ENCODE data around the gene PRH2.

The PRH2 gene

GRCh38 chr12:10928746-10929286 lies at the start of gene PRH2:
TSS of gene PRH2 (plus strand) at chr12:10929236. CDS start at chr12:10929274, 38 bp downstream.
- DNase-seq = no peak

GRCh38 chr12:10884086-10884725 lies 44.8 kb upstream of the PRH2 start, which contains the start of gene PRH1:
TSS of gene PRH1 (minus strand) at chr12:10884255. CDS start at chr12:10884217, 38 bp downstream.
- no peak for DNase-seq

- DNase-seq = no peak
Measured at GRCh38 chr12:10889226-10889625, 39.8 kb upstream of the PRH2 start.

- DNase-seq = no peak
Measured at GRCh38 chr12:10891937-10892336, 37.1 kb upstream of the PRH2 start.

GRCh38 chr12:10896854-10897253 lies 32.2 kb upstream of the PRH2 start:
- DNase-seq = no peak

GRCh38 chr12:10900530-10900929 lies 28.5 kb upstream of the PRH2 start:
- DNase-seq = no peak

GRCh38 chr12:10900972-10901371 lies 28.1 kb upstream of the PRH2 start:
- DNase-seq = no peak

GRCh38 chr12:10901427-10901826 lies 27.6 kb upstream of the PRH2 start:
- no peak for DNase-seq

GRCh38 chr12:10904686-10905085 lies 24.4 kb upstream of the PRH2 start:
- DNase-seq = no peak

GRCh38 chr12:10909462-10909861 lies 19.6 kb upstream of the PRH2 start, which contains the start of gene TAS2R13:
TSS of gene TAS2R13 (minus strand) at chr12:10909562. CDS start at chr12:10909298, 264 bp downstream.
- DNase-seq = no peak

GRCh38 chr12:10910380-10910779 lies 18.7 kb upstream of the PRH2 start:
- no peak for DNase-seq

- no peak for DNase-seq
Measured at GRCh38 chr12:10919809-10920208, 9.2 kb upstream of the PRH2 start.

- no peak for DNase-seq
Measured at GRCh38 chr12:10926269-10926668, 2.8 kb upstream of the PRH2 start.

- DNase-seq = no peak
Measured at GRCh38 chr12:10936506-10936905, 7.5 kb downstream of the PRH2 start.

GRCh38 chr12:10939163-10939562 lies 10.1 kb downstream of the PRH2 start, which contains the start of gene TAS2R14:
TSS of gene TAS2R14 (minus strand) at chr12:10939263. CDS start at chr12:10939207, 56 bp downstream.
- no peak for DNase-seq

- no peak for DNase-seq
Measured at GRCh38 chr12:10940389-10940788, 11.4 kb downstream of the PRH2 start.

GRCh38 chr12:10941369-10941768 lies 12.3 kb downstream of the PRH2 start:
- DNase-seq = no peak

GRCh38 chr12:10941916-10942607 lies 13.0 kb downstream of the PRH2 start:
- no peak for DNase-seq

GRCh38 chr12:10943167-10943566 lies 14.1 kb downstream of the PRH2 start:
- DNase-seq = no peak

- DNase-seq = no peak
Measured at GRCh38 chr12:10952645-10953044, 23.6 kb downstream of the PRH2 start.

- DNase-seq = no peak
Measured at GRCh38 chr12:10956085-10956484, 27.0 kb downstream of the PRH2 start.

- DNase-seq = no peak
Measured at GRCh38 chr12:10957741-10958140, 28.7 kb downstream of the PRH2 start.

GRCh38 chr12:10959804-10960203 lies 30.8 kb downstream of the PRH2 start:
- DNase-seq = peak; percentile 3

GRCh38 chr12:10960211-10960610 lies 31.2 kb downstream of the PRH2 start:
- DNase-seq = no peak

All from activated CD4-positive, alpha-beta T cell treated with anti-CD3 and anti-CD28 coated beads, Interleukin-10, Interleukin-2, amounts not matched to agents 100 ng/mL and 50 ng/mL, durations not matched to agents 16 hours and 8 hours (primary cell).